EH (cell line): ENCODE results near the gene FYN.
A peak's percentile ranks its signal among the peaks of the same experiment; 100 is the strongest.

Experiments used
- DNase-seq: peaks from one replicate; pipeline ENCODE4 v3.0.0-alpha.2; 2015; ENCODE audit warnings: low read depth

Gene FYN

DNA sequence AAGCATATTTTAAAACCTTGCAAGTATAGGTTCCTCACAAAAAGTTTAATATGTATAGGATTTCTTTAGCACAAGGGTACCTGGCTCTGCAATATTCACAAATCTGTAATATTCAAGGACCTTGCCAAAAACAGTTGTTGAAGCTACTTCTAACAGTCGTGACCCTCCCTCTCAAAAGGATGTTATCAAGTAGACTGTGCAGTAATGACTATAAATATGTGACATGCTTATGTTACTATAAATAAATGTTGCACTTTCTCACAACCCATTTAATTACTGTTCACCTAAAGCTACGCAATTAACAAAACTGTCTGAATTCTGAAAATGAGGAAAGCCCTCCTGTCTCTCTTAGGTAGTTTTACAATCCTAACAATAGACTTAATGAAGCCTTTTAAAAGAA is 41.8 kb downstream of the FYN start:
- DNase-seq, result no peak

GRCh38 chr6:111829998-111830397 is 43.3 kb downstream of the FYN start:
- DNase-seq, result peak; percentile 66

GRCh38 chr6:111829581-111829980 is 43.7 kb downstream of the FYN start:
- no peak for DNase-seq

GRCh38 chr6:111828809-111829208 is 44.4 kb downstream of the FYN start:
- no peak for DNase-seq

DNA sequence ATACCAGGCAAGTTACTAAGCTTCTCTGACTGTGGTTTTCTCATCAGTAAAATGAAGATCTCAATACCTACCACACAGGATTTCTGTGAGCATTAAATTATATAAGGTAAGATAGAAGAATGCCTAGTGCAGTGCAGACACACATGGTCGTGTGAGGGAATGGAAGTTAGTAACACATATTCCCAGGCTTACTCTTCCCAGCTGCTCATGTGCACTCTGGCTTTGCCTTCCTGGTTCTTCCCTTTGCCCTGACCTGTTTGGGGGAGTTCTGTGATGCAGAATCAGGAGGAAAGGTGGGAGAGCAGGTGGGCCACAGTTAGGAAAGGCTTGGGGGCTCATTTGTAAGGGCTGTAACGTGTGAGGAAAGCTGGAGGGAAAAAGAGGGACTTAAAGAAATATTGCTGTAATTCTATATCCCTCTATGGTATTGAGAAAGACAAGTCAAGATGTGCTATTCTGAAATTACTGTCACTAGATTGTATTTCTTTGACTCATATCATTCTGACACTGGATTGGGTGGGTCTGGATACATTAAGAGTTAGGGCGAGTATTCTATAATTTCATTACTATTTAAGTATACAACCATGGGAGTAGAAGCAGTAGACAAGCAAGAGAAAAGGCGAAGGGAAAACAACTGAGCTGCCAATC is 47.7 kb downstream of the FYN start:
- DNase-seq, result no peak

- no peak for DNase-seq
Observed at GRCh38 chr6:111824608-111825337, 48.5 kb downstream of the FYN start.

GRCh38 chr6:111823831-111824607 is 49.2 kb downstream of the FYN start:
- peak; percentile 85 for DNase-seq

GRCh38 chr6:111823012-111823411 is 50.2 kb downstream of the FYN start:
- DNase-seq, result no peak

DNA sequence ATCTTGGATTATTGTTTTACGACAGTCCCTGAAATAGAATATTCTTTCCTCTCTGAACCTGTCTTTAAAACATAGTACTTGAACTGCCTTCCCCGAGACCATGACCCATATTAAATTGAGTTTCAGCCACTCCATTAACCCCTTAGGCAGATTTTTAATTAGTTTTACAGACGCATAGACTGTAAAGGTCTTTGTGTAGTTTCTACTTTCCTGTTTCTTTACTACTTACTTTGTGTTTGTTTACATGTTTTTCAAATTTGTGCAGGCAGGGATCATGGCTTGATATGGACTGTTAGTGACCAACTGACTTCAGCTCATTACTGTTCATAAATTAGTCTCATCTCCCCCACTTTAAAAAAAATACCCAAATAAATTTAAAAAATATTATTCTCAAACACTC is 53.8 kb downstream of the FYN start:
- DNase-seq, result no peak

DNA sequence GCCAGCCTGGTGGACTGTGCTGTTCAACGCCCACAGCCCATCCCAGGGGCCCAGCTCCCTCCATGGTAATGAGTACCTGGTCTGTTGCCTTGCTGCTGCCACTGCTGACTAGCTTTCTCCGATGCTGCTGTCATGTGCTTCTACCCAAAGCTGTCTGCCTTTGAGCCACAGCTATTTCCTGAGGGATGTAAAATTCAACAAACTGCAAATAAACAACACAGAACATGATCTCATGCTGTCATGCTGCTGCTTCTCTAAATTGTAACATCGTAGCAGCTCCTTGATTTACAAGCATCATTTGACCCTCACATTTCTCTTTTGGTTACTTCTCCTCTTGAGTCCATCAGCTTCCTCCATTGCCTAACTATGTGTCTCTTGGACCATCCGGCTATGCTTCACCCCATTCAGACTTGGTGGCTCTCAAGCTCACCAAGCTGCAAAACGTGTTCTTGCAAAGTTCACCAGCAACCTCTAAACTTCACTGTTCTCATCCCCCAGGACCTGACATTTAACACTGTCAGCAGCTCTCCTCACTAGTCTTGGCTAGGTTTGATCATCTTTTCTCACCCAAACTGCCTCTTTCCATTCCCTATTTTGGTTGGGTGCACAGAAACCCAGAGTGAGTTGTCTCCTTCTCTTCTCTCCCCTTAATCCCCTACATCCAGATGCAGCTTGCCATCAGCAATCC is 54.6 kb downstream of the FYN start:
- DNase-seq, result peak; percentile 79

DNA sequence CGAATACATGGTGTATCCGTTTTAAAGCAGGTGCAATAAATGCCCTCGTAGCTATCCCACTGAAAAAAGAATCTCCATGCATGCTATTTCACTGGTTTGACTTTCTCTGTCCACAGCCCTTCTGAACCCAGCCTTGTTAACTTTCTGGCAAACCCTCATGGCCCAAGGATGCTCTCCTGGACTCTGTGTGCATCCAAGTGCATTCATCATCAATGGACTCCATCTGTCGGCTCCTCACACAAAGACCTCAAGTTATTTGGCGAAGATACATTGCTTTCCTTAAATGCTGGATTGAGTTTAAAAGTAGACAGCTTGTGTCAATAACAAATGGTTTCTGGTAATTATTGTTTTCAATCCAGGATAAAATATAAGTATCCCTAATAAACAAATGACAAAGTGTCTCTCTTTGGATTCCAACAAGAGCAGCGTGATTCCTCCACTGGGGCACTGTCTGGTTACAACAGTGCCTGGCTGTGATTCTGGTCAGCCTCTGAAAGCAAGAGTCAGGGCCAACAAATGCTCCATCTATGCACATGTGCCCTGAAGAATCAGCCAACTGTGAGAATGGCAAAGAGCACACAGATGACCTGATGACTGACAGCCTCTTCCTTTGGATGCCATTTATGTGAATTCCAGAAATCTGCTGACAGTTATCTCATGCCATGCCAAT is 55.7 kb downstream of the FYN start:
- peak; percentile 34 for DNase-seq

GRCh38 chr6:111813677-111814310 is 59.5 kb downstream of the FYN start:
- DNase-seq, result no peak

GRCh38 chr6:111813237-111813636 is 60.0 kb downstream of the FYN start:
- DNase-seq, result peak; percentile 86

GRCh38 chr6:111812060-111813038 is 60.9 kb downstream of the FYN start:
- DNase-seq, result peak; percentile 43

- DNase-seq, result no peak
Observed at GRCh38 chr6:111810294-111811131, 62.7 kb downstream of the FYN start.

- no peak for DNase-seq
Observed at GRCh38 chr6:111809766-111810165, 63.5 kb downstream of the FYN start.

DNA sequence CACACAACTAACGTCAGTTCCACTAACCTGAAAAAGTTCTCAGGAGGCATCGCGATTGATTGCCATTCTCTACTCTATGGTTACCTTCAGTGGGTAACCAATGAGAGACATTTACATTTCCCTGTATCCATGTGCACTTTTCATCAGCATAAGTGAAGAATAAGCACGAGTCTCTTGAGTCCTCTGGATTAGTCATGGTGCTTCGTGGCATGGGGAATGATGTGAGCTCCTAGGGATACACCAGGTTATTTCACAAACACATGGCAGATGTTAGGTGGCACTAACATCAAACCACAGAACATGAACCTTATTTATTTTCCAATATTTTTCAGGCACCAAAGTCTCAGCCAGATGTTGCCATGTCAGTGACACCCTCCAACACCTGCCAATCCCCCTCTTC is 64.0 kb downstream of the FYN start:
- DNase-seq, result no peak

GRCh38 chr6:111808493-111808892 is 64.8 kb downstream of the FYN start:
- no peak for DNase-seq
